DND-41 (cell line): Measurements from ENCODE around the gene TMED5.
A peak's percentile ranks its signal among the peaks of the same experiment; 100 is the strongest.

Source experiments
- ATAC-seq: fragments of 200-7000 bp; cut with Tn5 transposase; 3 replicates; pipeline ENCODE4 v1.9.1; 2021; ENCODE audit warnings: low read depth; ENCODE audit not compliant: insufficient read depth
- DNase-seq: peaks from one replicate; pipeline ENCODE4 v3.0.0-alpha.2; 2020
- H2AFZ ChIP-seq: 2 replicates; pipeline ENCODE4 v1.6.0; 2012; ENCODE audit warnings: low read depth, low read length
- H3K27ac ChIP-seq: 2 replicates; pipeline ENCODE4 v1.5.1; 2012; ENCODE audit warnings: low read length, inconsistent platforms
- H3K27me3 ChIP-seq: fragments of 200-600 bp; sonication (generic); 2 replicates; pipeline ENCODE4 v1.6.0; 2012; ENCODE audit warnings: low read length, mild to moderate bottlenecking, inconsistent platforms; ENCODE audit not compliant: insufficient read depth, poor library complexity
- H3K36me3 ChIP-seq: 2 replicates; pipeline ENCODE4 v1.5.1; 2012; ENCODE audit warnings: low read length, inconsistent platforms; ENCODE audit not compliant: insufficient read depth
- H3K4me1 ChIP-seq: 2 replicates; pipeline ENCODE4 v1.5.1; 2012; ENCODE audit warnings: mild to moderate bottlenecking, low read length; ENCODE audit not compliant: insufficient read depth
- H3K4me2 ChIP-seq: 2 replicates; pipeline ENCODE4 v1.6.0; 2012; ENCODE audit warnings: mild to moderate bottlenecking, moderate library complexity, low read length, inconsistent platforms; ENCODE audit not compliant: insufficient read depth
- H3K4me3 ChIP-seq, 2 experiments: fragments of 200-600 bp in 1 of 2; shearing (Covaris generic) in 1 of 2; 2 replicates each; pipeline ENCODE4 v1.5.1; 2012 to 2016; ENCODE audit warnings: inconsistent platforms in 2 of 2, low read length in 2 of 2, mild to moderate bottlenecking in 2 of 2, low read depth in 1 of 2, moderate library complexity in 1 of 2
- H3K79me2 ChIP-seq: 2 replicates; pipeline ENCODE4 v1.6.0; 2012; ENCODE audit warnings: low read length, inconsistent platforms; ENCODE audit not compliant: insufficient read depth
- H3K9ac ChIP-seq: 2 replicates; pipeline ENCODE4 v1.6.0; 2012; ENCODE audit warnings: low read depth, mild to moderate bottlenecking, inconsistent platforms, low read length, moderate library complexity
- H3K9me3 ChIP-seq: 2 replicates; pipeline ENCODE4 v1.5.1; 2012; ENCODE audit warnings: low read length, moderate library complexity, mild to moderate bottlenecking, inconsistent platforms; ENCODE audit not compliant: insufficient read depth, severe bottlenecking
- H4K20me1 ChIP-seq: 2 replicates; pipeline ENCODE4 v1.6.0; 2012; ENCODE audit warnings: low read length; ENCODE audit not compliant: insufficient read depth
- CTCF ChIP-seq: IDR thresholded peaks from 2 replicates; pipeline ENCODE4 v1.5.1; 2012; ENCODE audit warnings: borderline replicate concordance, low read length, moderate library complexity, mild to moderate bottlenecking; ENCODE audit not compliant: poor library complexity, severe bottlenecking; ENCODE audit errors: extremely low read depth
- EZH2 ChIP-seq: IDR thresholded peaks from 3 replicates; pipeline ENCODE4 v1.6.1; 2012; ENCODE audit warnings: borderline replicate concordance, low read depth, mild to moderate bottlenecking, moderate library complexity, low read length, inconsistent platforms; ENCODE audit not compliant: severe bottlenecking

Gene TMED5

GRCh38 chr1:93199150-93199549 is 18.9 kb upstream of the TMED5 start:
- Histone ChIP-seq H3K9ac (no peak overlapping the region), H3K27me3 (no peaks in the 10 kb centered on the region), H3K79me2 (no peaks in the 10 kb centered on the region), H4K20me1 (no peaks in the 10 kb centered on the region), H2AFZ (no peak overlapping the region), H3K36me3 (peaks cover 87% of the 10 kb centered on the region), H3K4me1 (no peaks in the 10 kb centered on the region), H3K9me3 (no peaks in the 10 kb centered on the region), H3K27ac (no peak overlapping the region), H3K4me2 (no peak overlapping the region), H3K4me3 (no peak overlapping the region)
- DNase-seq: no peak
- no peak for ATAC-seq
- TF ChIP-seq EZH2: no peak
- no peak for TF ChIP-seq CTCF

GRCh38 chr1:93196591-93196990 is 16.4 kb upstream of the TMED5 start:
- TF ChIP-seq EZH2 (no peak), CTCF (no peak)
- Histone ChIP-seq H3K4me2 (no peak overlapping the region), H3K27me3 (no peaks in the 10 kb centered on the region), H3K9me3 (no peaks in the 10 kb centered on the region), H2AFZ (no peak overlapping the region), H3K79me2 (no peaks in the 10 kb centered on the region), H3K27ac (no peak overlapping the region), H3K36me3 (peaks cover 76% of the 10 kb centered on the region), H3K4me1 (no peaks in the 10 kb centered on the region), H3K9ac (no peak overlapping the region), H4K20me1 (no peaks in the 10 kb centered on the region), H3K4me3 (no peak overlapping the region)
- DNase-seq (no peak), ATAC-seq (no peak)

- TF ChIP-seq EZH2 (no peak), CTCF (no peak)
- H3K27me3 ChIP-seq: no peaks in the 10 kb centered on the region
- no peaks in the 10 kb centered on the region for H3K79me2 ChIP-seq
- peaks cover 14% of the 10 kb centered on the region for H3K4me1 ChIP-seq
- no peak overlapping the region for H3K9ac ChIP-seq
- ATAC-seq (no peak), DNase-seq (no peak)
- peaks cover 72% of the 10 kb centered on the region for H3K36me3 ChIP-seq
- no peaks in the 10 kb centered on the region for H3K9me3 ChIP-seq
- H2AFZ ChIP-seq: no peak overlapping the region
- H3K4me2 ChIP-seq: no peak overlapping the region
- H4K20me1 ChIP-seq: no peaks in the 10 kb centered on the region
- no peak overlapping the region for H3K4me3 ChIP-seq
- no peak overlapping the region for H3K27ac ChIP-seq
These were observed 14.2 kb upstream of the TMED5 start for GRCh38 chr1:93194231-93194990.

- Histone ChIP-seq H3K27ac (no peak overlapping the region), H4K20me1 (no peaks in the 10 kb centered on the region), H3K36me3 (peaks cover 62% of the 10 kb centered on the region), H3K4me2 (no peak overlapping the region), H3K79me2 (peaks cover 7% of the 10 kb centered on the region; the same call in 1 of the 2 replicates), H3K4me3 (no peak overlapping the region), H2AFZ (no peak overlapping the region), H3K4me1 (peaks cover 14% of the 10 kb centered on the region), H3K27me3 (no peaks in the 10 kb centered on the region), H3K9me3 (no peaks in the 10 kb centered on the region), H3K9ac (no peak overlapping the region)
- ATAC-seq (peak; percentile 54; the same call in 2 of the 3 replicates), DNase-seq (no peak)
- TF ChIP-seq CTCF (no peak), EZH2 (no peak)
These were observed 10.2 kb upstream of the TMED5 start for GRCh38 chr1:93190432-93190831.
